Psoas muscle (tissue), 8 donors: ENCODE data around the gene GDPD3. TPM values are rescaled to one million over a fixed set of nuclear protein-coding genes. Genes with fewer than 3 reads are reported as not detected.

Experiments used
- ATAC-seq, 4 donors: fragments of 200-7000 bp; cut with Tn5 transposase; one replicate each; pipeline ENCODE4 v1.9.1; 2020; ENCODE audit warnings: moderate library complexity in 3 of 4, mild to moderate bottlenecking in 2 of 4
- DNase-seq, 2 donors: peaks; one replicate each; pipeline ENCODE4 v3.0.0-alpha.2; 2020
- H3K27ac ChIP-seq: fragments of 200-600 bp; one replicate; pipeline ENCODE4 v1.8.0; 2022
- H3K27me3 ChIP-seq, 3 donors: fragments of 200-600 bp in 1 of 3; one replicate each; pipeline versions ENCODE4 v1.6.1 to v1.8.0; 2013 to 2022; ENCODE audit warnings: low read length in 2 of 3, mild to moderate bottlenecking in 2 of 3, moderate library complexity in 1 of 3; ENCODE audit not compliant: insufficient read depth in 3 of 3
- H3K36me3 ChIP-seq, 2 donors: fragments of 200-600 bp in 1 of 2; one replicate each; pipeline versions ENCODE4 v1.6.1 to v1.8.0; 2013 to 2022; ENCODE audit warnings: low read depth in 1 of 2, mild to moderate bottlenecking in 1 of 2, moderate library complexity in 1 of 2; ENCODE audit not compliant: insufficient read depth in 1 of 2
- H3K4me1 ChIP-seq: fragments of 200-600 bp; one replicate; pipeline ENCODE4 v1.8.0; 2022
- H3K4me3 ChIP-seq: fragments of 200-600 bp; one replicate; pipeline ENCODE4 v1.8.0; 2022; ENCODE audit warnings: mild to moderate bottlenecking
- H3K9me3 ChIP-seq: fragments of 200-600 bp; one replicate; pipeline ENCODE4 v1.8.0; 2022
- CTCF ChIP-seq: fragments of 200-600 bp; IDR thresholded peaks from one replicate; pipeline ENCODE4 v1.8.0; 2022; ENCODE audit warnings: antibody characterized with exemption
- WGBS, 3 donors: extraction: QIAGEN DNeasy Blood & Tissue Kit; methylation state at CpG; one replicate each; pipeline versions ENCODE4 v1.1.6 to v1.1.7; 2013; 5-methylcytosine and 5-hydroxymethylcytosine counted together
- intact Hi-C, 2 donors: fragments of 100-400 bp; cut with DNase I; formaldehyde crosslinking; loops; one replicate each; pipeline versions ENCODE4 v1.11.0 to v1.14.2; 2022
- polyA plus RNA-seq, 3 donors: library from polyadenylated mRNA; stranded (reverse); fragments of 200-250 nt; gene quantifications; one replicate each; pipeline ENCODE4 v1.2.3, GENCODE V29; 2013
- total RNA-seq, 4 donors: library from RNA; stranded (reverse); fragmentation: NEBNext Ultra II Directional in 2 of 4; extraction: Animal tissue kit (Norgen Biotek cat#: 25700) in 2 of 4; gene quantifications; one replicate each; pipeline versions ENCODE4 v1.2.1 to v1.2.4, GENCODE V29; 2021 to 2023
- donor health status: healthy with polysubstance abuse.
- donor health status: DM: no; HTN: no; CAD: no; lungs with moderate emphysema.
- donor health status: Bipolar disorder and iron deficiency.
- donor health status: healthy.
- donor health status: DM: yes; HTN: yes; CAD: no.
- donor health status: DM: no; HTN: no; CAD: no.
- donor health status: DM: no; HTN: no; CAD: no.
- donor health status: DM: yes; HTN: yes; CAD: no.

The GDPD3 gene
- total and polyA plus RNA-seq, 7 donors: 0.48 to 3.1 (median 0.89) TPM

DNA sequence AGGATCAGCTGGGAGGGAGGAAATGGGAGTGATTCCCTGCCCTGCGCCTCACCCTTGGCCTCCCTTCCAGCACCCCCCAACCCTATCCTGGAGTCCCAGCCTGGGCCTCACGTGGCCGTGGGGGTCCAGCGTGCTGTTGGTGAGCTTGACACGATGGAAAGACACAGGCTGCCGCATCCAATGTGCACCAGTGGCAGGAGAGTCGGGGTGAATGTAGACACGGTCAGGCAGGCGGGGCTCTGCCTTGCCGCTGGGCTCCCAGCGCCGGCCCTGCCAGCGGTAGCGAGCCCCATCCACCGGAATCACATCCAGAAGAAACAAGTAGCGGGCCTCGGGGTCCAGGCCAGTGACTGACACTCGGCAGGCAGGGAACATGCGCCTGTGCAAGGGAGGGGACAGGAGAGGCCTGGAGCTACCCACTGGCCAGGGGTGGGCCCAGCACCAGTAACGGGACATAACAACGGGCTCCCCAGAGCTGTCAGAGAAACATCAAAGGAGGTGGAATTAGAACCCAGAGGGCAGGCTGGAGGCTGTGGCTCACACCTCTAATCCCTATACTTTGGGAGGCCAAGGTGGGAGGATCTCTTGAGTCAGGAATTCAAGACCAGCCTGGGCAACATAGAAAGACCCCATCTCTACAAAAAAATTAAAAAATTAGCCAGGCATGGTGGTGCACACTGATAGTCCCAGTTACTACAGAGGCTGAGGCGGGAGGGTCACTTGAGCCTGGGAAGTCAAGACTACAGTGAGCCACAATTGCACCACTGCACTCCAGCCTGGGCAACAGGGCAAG lies 24.3 kb downstream of the GDPD3 start:
- TF ChIP-seq CTCF: no peak
- 70 to 73% (median 71%) methylated on average over 22 of the region's 22 CpGs for WGBS, 3 donors
- H3K36me3 ChIP-seq: peaks cover 0 to 34% of the 10 kb centered on the region in 2 donors
- intact Hi-C loops: no loop called here
- H3K27ac ChIP-seq: peak overlapping the region; percentile 16
- H3K9me3 ChIP-seq: no peaks in the 10 kb centered on the region
- H3K27me3 ChIP-seq: no peaks in the 10 kb centered on the region
- H3K4me1 ChIP-seq: peaks cover 20% of the 10 kb centered on the region
- no peak overlapping the region for H3K4me3 ChIP-seq
- no peak for ATAC-seq
- no peak for DNase-seq

- H3K9me3 ChIP-seq: no peaks in the 10 kb centered on the region
- H3K4me3 ChIP-seq: no peak overlapping the region
- TF ChIP-seq CTCF: no peak
- DNase-seq (no peak), ATAC-seq (no peak)
- H3K27ac ChIP-seq: no peak overlapping the region
- H3K4me1 ChIP-seq: peaks cover 19% of the 10 kb centered on the region
- WGBS, 3 donors: 59 to 66% (median 63%) methylated on average over 10 of the region's 10 CpGs
- H3K27me3 ChIP-seq: no peaks in the 10 kb centered on the region
- intact Hi-C loops: no loop called here
- peaks cover 0 to 34% of the 10 kb centered on the region in 2 donors for H3K36me3 ChIP-seq
These were observed 25.0 kb downstream of the GDPD3 start for GRCh38 chr16:30088237-30088831.

DNA sequence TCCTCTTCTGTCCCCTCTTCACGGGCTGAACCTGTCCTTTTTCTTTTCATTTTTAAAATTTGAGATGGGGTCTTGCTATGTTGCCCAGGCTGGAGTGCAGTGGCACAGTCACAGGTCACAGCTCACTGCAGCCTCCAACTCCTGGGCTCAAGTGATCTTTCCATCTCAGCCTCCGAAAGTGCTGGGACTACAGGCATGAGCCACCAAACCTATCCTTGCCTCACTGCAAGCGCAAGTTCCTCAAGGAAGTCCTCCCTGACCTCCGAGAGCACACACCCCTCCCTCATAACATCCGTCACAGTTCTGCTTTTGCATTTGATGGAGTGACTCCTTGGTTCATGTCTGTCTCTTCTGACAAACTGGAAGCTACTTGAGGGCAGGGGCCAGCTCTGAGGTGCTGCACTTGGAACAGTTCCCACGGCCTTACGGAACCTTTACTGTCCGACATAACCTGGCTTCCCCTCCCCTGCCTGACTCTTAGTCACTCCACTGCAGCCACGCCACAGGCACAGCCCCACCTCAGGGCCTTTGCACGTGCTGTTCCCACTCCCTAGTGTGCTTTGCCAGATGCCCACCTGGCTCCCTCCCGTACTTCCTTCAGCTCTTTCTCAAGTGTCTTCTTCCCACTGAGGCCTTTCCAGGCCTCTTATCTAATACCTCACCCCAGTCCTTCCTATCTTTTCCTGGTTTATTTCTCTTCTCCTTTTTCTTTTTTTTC lies 26.0 kb downstream of the GDPD3 start:
- intact Hi-C loops: no loop called here
- DNase-seq: no peak
- H3K27ac ChIP-seq: peak overlapping the region; percentile 23

More for the DNA sequence above, 26.0 kb downstream of the GDPD3 start:
- TF ChIP-seq CTCF: no peak
- Histone ChIP-seq H3K9me3 (no peaks in the 10 kb centered on the region), H3K27me3 (no peaks in the 10 kb centered on the region), H3K36me3 (peaks cover 0 to 39% of the 10 kb centered on the region in 2 donors), H3K4me1 (peaks cover 11% of the 10 kb centered on the region), H3K4me3 (no peak overlapping the region)
- 87 to 91% (median 89%) methylated on average over 11 of the region's 11 CpGs for WGBS, 3 donors
- ATAC-seq: no peak
